ENCODE results near the gene SKI.
"Not testable (repeated sequence)": the region's sequence is repeated elsewhere in the genome, so short reads cannot be mapped to it uniquely, and the experiment has no call there.

SKI gene

DNA sequence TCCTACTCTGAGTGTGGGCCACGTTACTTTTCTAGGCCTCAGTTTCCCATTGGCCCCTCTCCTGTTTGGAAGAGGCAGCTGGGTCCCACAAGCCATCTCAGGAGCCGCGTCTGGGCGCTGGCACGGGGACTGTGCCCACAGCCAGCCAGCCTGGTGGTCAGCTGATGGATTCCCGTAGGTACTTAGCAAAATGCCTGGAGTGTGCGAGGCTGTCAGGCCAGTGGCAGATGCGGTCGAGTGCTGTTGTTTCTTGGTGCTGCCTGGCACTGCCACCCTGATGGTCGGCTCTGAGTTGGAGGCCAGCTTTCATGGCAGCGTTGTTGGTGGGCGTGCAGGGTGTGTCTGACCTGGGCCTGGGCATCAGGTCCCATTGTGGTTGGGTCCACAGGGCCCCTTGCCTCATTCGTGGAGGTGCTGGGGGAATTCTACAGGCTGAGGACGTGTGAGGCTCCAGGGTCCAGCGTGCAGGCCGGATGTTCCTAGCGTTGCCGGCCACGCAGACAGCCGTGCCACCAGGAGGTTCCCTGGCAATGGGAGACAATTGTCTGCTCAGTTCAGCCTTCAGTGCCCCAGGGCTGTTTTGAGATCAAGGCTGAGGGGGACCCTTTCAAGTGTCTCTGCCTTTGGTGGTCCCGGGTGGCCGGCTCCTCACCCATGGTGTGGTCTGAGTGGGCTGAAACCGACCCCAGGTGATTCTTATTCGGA lies 20.9 kb downstream of the SKI start:
- no peak for DNase-seq

DNA sequence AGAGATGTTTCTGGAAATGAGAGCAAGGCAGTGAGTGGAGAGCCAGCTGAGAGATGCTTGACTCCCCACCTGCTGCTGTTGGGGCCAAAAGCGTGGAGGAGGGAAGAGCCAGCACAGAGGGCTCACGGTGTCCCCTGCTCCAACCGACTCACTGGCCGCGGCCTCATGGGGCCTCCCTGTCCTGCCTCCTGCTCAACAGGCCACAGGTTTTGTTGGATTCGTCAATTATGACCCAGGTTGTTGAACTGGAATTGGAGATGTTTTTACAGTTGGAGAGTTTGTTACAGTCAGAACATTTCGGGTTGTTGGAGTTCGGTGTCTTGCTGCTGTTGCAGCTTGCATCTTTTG lies 21.4 kb downstream of the SKI start:
- DNase-seq = no peak

DNA sequence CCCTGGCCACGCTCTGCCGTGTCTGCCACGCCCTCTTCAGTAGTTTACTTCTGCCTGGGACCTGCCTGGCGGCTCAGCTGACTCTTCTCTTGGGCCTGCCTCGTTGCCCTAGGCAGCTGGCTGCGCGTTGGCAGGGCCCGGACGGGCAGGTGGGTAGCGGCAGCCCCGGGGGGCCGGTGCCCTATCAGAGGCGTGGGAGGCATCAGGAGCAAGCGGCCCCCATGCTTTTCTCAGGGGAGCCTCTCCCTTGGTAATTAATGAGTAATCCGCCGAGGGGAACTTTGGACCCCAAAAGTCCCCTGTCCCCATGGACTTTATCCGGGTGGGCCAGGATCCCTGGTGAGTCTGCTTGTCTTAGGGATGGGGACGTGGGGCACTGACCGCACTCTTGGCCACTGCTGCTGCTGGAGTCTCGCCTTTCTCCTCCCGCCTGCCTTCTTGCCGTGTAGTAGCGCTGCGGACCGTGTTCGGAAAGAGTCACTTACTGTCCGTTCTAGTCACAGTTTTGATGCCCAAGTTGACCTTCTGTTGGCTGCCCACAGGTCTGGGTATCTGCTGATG lies 22.7 kb downstream of the SKI start:
- DNase-seq = no peak

DNA sequence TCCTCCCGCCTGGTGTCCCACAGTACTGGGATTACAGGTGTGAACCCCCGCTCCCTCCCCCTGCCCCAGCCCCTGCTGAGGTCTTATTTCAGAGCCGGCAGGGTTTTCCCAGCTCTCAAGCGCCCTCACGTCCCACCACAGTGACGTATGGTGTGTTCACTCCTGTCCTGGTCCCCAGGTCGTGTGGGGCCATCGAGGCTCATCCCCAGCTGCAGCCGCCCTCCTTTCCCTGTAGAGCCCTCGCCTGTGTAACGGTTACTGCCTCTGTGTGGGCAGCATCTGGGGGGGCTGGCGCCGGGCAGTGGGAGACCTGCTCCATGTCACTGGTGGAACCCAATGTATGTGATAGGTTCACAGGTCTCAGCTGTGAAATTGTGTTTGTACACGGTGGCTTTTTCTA lies 23.2 kb downstream of the SKI start:
- no peak for DNase-seq

DNA sequence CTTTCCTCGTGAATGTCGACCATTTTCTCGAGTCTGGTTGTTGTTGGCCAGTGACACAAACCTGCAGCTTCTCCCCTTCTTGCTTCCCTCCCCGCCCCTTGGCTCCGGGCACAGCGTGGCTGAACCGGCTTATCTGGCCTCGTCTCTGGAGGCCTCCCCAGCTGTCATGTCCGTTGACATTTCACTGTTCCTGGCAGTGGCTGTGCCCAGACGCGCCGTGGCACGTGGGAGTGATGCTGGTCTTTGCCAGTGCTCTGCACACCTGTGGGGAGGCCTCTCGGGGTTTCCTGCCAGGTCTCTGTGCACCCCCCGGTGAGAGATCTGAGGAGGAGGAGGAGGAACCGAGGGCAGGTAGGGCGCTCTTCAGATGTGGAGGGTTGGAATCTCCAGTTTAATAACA lies 23.7 kb downstream of the SKI start:
- no peak for DNase-seq

DNA sequence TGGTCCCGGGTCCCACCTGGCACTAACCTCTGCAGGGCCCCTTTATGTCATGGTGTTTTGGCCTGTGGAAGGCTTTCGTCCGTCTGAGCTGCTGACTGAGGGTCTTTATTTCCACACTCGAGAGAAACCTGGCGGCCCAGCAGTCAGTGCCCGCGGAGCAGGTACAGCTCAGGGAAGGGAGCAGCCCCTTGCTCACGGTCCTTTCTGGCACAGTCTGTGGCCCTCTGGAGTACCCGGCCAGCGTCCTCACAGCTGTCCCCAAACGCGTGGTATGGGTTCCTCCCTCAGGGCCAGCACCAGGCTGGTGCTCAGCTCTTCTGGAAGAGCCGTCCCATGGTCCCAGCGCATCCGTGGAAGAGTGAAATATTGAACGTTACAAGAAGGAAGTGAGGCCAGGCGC lies 24.3 kb downstream of the SKI start:
- DNase-seq = no peak

DNA sequence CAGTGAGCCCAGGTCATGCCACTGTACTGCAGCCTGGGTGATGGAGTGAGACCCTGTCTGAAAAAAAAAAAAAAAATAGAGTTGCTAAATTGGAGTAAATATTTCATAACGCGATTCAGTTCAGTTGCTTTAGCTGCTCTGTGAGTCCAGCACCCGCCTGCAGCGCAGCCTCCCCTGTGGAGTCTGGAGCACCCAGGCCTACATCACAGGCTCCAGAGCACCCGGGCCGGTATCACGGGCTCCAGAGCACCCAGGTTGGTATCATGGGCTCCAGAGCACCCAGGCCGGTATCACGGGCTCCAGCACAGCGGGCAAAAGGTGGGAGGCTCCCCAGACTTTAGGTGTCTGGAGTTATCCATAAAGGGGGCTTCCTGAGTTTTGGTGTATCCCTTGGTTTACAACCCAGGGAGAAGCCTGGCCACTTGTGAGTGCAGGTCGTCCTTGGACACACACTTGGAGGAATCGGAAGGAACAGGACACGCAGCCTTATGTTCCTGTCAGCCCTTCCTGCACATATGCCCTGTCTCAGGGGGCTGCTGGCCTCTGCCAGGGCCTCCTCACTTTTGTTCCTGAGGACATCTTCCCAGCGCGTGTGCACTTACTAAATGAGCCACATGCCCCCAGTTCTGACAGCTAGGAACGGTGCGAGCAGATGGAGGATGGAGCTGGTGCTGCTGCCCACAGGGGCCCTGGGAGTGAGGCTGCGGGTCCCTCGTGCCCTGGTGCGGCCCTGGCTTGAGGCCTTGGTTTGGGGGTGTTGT lies 25.1 kb downstream of the SKI start:
- no peak for DNase-seq

DNA sequence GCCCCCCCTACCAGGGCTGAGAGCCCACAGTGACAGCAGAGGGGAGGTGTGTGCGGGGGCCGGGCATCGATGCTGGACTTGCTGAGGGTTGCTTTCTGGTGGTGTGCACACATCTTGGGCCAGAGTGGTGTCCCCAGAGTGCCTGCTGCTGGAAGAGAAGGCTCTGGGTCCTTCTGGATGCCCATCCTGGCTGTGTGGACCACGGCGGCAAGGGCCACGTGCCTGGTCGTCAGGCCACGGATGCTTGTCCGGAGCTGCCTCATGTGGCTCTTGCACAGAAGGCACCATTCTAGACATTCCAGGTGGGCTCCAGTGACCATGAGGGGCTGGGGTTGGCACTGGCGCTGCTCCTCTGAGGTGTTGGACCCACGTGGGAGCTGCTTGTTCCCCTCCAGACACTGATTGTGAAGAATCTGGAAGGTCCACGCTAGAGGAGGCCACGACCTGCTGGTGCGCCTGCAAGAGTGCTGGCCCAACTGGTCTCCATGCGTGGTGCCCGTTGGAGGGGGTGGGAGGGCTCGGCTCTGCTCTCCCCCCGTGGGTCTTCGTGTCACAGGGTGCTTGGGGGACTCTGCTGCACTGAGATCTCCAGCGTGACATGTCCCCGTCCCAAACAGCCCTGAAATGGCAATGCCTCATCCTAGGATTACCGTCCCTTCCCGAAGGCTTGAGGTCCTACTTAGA lies 25.8 kb downstream of the SKI start:
- DNase-seq = no peak

DNA sequence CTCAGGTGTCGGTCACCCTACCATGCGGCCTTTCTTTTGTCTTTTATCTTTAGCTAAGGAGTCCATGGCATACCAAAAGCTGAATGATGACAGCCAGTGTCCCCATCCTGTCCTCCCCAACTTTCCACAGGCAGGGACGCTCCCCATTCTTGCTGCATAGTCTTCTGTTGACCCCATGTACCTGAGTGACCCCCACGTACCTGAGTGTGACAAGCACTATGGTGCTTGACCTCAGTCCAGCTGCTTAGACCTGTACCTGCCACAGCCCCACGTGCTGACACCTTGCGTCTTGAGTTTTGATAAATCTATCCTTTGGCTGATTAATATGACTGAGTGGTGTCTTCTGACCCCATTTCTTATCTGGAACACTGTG lies 26.9 kb downstream of the SKI start:
- no peak for DNase-seq

DNA sequence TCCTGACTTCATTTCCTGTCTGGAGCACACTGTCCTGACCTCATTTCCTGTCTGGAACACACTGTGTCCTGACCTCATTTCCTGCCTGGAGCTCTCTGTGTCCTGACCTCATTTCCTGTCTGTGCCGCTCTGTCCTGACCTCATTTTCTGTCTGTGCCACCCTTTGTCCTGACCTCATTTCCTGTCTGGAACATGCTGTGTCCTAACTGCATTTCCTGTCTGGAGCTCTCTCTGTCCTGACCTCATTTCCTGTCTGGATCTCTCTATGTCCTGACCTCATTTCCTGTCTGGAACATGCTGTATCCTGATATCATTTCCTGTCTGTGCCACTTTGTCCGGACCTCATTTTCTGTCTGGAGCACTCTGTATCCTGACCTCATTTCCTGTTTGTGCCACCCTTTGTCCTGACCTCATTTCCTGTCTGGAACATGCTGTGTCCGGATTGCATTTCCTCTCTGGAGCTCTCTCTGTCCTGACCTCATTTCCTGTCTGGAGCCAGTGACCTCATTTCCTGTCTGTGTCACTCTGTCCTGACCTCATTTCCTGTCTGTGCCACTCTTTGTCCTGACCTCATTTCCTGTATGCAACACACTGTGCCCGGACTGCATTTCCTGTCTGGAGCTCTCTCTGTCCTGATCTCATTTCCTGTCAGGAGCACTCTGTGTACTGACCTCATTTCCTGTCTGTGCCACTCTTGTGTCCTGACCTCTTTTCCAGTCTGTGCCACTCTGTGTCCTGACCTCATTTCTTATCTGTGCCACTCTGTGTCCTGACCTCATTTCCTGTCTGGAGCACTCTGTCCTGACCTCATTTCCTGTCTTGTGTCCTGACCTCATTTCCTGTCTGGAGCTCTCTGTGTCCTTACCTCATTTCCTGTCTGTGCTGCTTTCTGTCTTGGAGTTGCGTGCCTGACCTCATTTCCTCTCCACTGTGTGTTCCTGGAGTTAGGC lies 27.6 kb downstream of the SKI start:
- DNase-seq = peak; percentile 89

DNA sequence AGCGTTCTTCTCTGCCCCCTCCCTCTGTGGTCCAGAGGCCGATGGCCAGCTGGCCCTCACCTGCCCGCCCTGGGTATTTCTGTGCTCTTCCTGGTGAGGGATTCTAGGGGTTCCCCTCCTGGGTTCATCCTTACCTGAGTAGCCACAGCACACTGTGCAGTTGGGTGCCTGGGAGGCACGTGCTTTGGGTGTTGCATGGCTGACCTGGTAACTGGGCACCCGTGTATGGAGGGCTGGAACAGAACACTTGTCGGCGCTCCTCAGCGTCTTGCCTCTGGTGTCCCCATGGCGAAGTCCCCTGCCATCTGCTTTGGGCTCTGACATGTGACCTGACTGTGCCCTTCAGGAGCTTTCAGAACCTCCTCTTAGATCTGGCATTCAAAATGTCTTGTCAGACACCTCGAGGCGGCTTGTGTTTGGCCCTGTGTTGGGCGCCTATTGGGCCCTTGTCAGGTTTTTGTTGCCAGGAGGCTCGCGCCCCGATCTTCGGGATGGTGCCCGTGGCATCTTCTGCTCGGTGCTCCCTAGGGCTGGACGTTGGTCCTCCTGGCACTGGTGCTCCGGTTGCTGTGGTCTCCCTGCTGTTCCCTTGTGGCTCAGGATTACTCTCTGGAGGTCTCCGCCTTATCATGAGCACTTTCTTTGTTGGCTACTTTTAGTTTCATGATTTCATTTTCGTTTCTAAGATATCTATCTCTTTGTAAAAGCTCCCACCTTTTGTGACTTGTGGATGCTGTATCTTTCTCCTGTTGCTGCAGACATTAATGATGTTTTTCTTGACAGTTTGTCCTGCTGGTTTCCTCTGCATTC lies 28.5 kb downstream of the SKI start:
- no peak for DNase-seq

DNA sequence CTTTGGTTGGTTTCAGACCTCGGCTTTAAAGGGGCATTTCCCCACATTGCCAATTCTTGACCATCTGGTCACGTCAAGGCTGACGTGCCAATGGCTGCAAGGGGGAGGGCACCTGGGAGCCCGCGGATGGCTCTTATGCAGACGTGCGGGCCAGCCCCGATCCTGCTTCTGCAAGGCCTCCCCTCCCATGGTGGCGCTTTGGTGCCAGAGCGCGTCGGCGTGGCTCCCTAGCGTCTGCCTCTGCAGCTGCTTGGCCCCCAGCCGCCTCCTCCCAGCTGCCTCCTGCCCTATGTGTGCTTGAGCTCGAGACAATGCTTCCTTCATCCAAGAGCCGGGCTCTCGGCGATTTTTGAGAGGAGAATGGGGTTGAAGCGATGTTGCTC lies 29.1 kb downstream of the SKI start:
- DNase-seq = no peak

DNA sequence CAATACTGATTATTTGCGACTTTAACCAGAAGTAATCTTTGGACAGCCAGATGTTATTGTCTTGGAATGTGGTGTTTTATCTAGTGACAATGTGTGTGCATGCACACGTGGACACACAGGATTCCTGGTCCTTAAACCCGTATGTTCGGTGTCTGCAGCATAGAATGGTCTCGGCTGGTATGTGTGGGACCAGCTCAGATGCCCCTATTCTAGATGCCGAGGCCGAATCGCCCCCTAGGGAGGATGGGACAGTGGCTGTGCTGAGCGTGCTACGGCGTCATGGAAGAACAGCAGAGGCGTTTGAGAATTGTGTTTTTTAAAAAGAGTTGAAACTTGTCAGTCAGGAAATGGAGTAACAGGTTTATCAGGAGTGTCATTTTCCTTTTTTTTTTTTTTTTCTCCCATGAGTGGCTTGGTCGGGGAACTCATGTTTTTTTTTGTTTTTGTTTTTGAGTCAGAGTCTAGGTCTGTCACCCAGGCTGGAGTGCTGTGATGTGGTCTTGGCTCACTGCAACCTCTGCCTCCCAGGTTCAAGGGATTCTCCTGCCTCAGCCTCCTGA lies 30.1 kb downstream of the SKI start:
- DNase-seq = no peak

DNA sequence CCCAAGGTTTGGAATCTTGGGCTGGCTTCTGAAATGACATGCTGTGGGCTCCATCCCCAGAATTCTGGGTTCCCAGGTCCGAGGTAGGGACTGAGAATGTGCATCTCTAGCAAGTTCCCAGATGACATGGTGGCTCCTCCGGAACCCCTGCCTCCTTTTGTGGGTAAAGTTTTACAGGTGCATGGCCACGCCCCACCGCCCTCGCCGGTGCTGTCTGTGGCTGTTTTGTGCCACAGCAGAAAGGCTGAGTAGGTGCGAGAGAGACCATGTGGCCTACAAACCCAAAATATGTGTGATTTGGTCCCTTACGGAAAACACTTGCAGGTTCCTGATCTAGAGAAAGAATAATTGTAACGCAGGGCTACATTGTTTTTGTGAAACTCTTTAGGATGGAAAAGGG lies 30.9 kb downstream of the SKI start:
- DNase-seq = peak; percentile 74

DNA sequence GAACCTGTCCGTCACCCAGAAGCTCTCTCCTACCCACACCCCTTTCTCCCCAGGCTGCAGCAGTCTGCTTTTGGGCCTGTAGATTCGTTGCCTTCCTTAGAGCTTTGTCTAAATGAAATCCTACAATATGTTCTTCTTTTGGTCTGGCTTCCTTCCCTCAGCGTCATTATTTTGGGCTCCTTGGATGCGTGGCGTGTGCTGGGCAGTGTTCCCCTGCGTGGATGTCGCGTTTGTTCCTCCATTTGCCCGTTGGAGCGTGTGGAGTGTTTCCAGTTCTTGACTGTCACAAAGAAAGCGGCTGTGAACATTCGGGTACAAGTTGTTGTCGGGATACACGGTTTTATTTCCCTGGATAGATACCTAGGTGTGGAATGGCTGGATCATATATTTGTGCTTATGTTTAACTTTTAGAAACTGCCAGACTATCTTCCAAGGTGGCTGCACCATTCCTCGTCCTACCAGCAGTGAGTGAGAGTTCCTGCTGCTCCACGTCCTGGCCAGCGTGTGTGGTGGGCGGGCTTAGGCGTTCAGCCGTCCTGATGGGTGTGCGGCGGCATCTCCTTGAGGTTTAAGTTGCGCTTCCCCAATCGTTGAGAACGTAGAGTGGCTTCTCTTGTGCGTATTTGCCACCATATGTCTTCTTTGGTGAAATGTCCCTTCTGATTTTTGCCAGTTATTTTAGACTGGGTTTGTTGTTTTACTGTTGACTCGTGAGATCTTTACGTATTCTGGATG lies 31.7 kb downstream of the SKI start:
- no peak for DNase-seq

DNA sequence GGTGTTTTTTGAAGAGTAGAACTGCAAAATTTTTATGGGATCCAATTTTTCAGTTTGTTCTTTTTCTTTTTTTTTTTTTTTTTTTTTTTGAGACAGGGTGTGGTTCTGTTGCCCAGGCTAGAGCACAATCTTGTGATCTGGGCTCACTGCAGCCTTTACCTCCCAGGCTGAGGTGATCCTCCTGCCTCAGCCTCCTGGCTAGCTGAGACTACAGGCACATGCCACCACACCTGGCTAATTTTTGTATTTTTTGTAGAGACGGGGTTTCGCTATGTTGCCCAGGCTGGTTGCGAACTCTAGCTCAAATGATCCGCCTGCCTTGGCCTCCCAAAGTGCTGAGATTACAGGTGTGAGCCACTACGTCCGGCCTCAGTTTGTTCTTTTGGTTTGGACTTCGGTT lies 32.4 kb downstream of the SKI start:
- DNase-seq = not testable (repeated sequence)

DNA sequence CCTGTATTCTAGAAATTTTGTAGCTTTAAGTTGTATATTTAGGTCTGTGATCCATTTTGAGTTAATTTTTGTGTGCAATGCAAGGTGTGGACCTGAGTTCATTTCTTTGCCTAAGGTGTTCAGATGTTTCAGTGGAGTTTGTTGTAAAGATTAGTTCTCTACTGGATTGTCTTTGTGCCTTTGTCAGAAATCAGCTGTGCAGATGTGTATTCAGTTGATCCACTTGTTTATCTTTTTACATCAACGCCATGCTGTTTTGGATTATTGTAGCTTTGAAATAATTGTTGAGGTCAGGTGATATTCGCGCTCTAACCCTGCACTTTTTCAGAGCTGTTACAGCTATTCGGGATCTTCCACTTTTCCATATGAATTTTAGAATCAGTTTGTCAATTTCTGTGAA lies 32.8 kb downstream of the SKI start:
- no peak for DNase-seq

DNA sequence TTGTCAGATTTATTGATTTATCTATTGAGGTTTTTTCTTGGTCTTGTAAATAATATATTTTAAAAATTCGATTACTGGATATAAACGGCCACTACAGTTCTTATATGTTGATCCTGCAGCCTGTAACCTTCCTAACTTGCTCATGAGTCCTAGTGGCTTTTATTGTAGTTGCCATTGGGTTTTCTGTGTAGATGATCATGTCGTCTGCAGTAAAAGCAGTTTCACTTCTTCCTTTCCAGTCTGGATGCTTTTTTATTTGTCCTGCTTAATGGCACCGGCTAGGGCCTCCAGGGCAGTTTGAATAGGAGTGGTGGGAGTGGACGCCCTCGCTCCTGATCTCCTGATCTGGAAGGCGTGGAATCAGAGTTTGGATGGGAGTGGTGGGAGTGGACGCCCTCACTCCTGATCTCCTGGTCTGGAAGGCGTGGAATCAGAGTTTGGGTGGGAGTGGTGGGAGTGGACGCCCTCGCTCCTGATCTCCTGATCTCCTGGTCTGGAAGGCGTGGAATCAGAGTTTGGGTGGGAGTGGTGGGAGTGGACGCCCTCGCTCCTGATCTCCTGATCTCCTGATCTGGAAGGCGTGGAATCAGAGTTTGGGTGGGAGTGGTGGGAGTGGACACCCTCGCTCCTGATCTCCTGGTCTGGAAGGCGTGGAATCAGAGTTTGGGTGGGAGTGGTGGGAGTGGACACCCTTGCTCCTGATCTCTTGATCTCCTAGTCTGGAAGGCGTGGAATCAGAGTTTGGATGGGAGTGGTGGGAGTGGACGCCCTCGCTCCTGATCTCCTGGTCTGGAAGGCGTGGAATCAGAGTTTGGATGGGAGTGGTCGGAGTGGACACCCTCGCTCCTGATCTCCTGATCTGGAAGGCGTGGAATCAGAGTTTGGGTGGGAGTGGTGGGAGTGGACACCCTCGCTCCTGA lies 33.6 kb downstream of the SKI start:
- not testable (repeated sequence) for DNase-seq

DNA sequence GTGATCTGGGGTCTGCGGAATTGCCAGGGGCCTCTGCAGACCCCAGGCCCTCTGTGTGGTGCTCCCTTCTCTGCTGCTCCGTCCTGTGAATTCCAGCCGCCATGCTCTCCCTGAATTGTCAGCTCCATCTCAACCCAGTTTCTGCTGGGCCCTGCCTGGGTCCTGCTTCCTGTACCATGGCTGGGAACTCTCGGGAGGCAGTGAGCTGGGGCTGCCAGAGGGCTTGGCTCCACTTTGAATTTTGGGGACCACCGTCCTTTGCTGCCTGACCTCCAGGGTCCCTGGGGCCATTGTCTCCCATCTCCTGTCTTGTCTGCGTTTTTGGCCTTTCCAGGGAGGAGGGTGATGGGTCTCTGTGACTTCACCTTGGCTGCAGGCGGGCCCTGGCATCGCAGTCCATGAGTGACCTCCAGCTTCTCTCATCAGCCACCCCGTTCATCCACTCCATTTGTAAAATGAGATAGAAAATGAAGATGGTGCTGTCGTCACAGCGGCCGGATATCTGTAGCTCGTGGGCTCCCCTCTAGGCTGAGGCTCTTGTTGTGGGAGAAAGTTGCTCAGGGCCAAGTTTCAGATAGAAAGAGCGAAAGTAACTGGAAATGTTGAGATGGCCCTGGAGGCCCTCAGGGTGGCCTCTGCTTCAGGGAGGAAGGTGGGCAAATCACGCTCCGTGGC lies 38.3 kb downstream of the SKI start:
- DNase-seq = no peak
